B cell (primary cell): ENCODE data around the gene MCF2L. TPM values are rescaled to one million over a fixed set of nuclear protein-coding genes. Genes with fewer than 3 reads are reported as not detected.

Experiments used
- ATAC-seq: fragments of 200-7000 bp; cut with Tn5 transposase; one replicate; pipeline ENCODE4 v1.10.0; 2021; ENCODE audit warnings: low read depth, mild to moderate bottlenecking, moderate number of reproducible peaks, moderate library complexity
- CTCF ChIA-PET: fragments of 350-600 bp; sonication (Branson Sonifier 250); formaldehyde crosslinking; loops from one replicate; lab custom pipeline; 2021; ENCODE audit warnings: antibody characterized with exemption, inconsistent platforms; lab: Charles Lee
- POLR2A ChIA-PET: fragments of 350-600 bp; sonication (Branson Sonifier 250); formaldehyde crosslinking; loops from one replicate; lab custom pipeline; 2021; ENCODE audit warnings: antibody characterized with exemption; lab: Charles Lee
- DNase-seq: peaks from one replicate; pipeline ENCODE4 v3.0.0; 2013
- H2AFZ ChIP-seq: 2 replicates; pipeline ENCODE4 v1.6.1; 2012; ENCODE audit warnings: mild to moderate bottlenecking, low read depth, low read length; ENCODE audit not compliant: insufficient read depth, poor library complexity, severe bottlenecking
- H3K27ac ChIP-seq, 2 donors: 1 replicate in 1 of 2; 2 replicates in 1 of 2; pipeline ENCODE4 v1.5.1; 2012 to 2013; ENCODE audit warnings: low read length in 2 of 2, mild to moderate bottlenecking in 2 of 2, moderate library complexity in 1 of 2
- H3K27me3 ChIP-seq, 4 experiments: fragments of 200-600 bp in 1 of 4; sonication (generic) in 1 of 4; replicated peaks in 1 of 4; 1 replicate in 2 of 4; 2 replicates in 2 of 4; pipeline versions ENCODE4 v1.6.1 to v1.7.0; 2013 to 2016; ENCODE audit warnings: low read length in 3 of 4, mild to moderate bottlenecking in 2 of 4, mixed read lengths in 1 of 4, moderate library complexity in 1 of 4; ENCODE audit not compliant: insufficient read depth in 4 of 4, control insufficient read depth in 3 of 4; ENCODE audit errors: control extremely low read depth in 1 of 4
- H3K36me3 ChIP-seq, 2 experiments: replicated peaks in 1 of 2; 1 replicate in 1 of 2; 2 replicates in 1 of 2; pipeline versions ENCODE4 v1.6.1 to v1.7.1; 2013; ENCODE audit warnings: low read length in 1 of 2; ENCODE audit not compliant: insufficient read depth in 2 of 2, control insufficient read depth in 1 of 2; ENCODE audit errors: control extremely low read depth in 1 of 2, extremely low read depth in 1 of 2
- H3K4me1 ChIP-seq, 2 donors: fragments of 200-600 bp in 1 of 2; sonication (generic) in 1 of 2; 1 replicate in 1 of 2; 2 replicates in 1 of 2; pipeline versions ENCODE4 v1.5.1 to v1.6.1; 2013 to 2017; ENCODE audit warnings: low read length in 2 of 2; ENCODE audit not compliant: control insufficient read depth in 2 of 2, insufficient read depth in 2 of 2
- H3K4me2 ChIP-seq: replicated peaks from 2 replicates; pipeline ENCODE3; 2012; ENCODE audit warnings: mild to moderate bottlenecking, low read depth, low read length; ENCODE audit not compliant: poor library complexity, severe bottlenecking
- H3K4me3 ChIP-seq, 5 experiments: fragments of 200-600 bp in 1 of 5; sonication (generic) in 1 of 5; 1 replicate in 3 of 5; 2 replicates in 2 of 5; pipeline versions ENCODE4 v1.5.1 to v1.7.0; 2011 to 2016; ENCODE audit warnings: low read length in 4 of 5, mild to moderate bottlenecking in 4 of 5, low read depth in 2 of 5, control low read depth in 1 of 5, moderate library complexity in 1 of 5; ENCODE audit not compliant: insufficient read depth in 1 of 5; ENCODE audit errors: control extremely low read depth in 1 of 5, extremely low read depth in 1 of 5
- H3K79me2 ChIP-seq: fragments of 200-600 bp; sonication (generic); one replicate; pipeline ENCODE4 v1.6.0; 2016; ENCODE audit warnings: low read length; ENCODE audit not compliant: control insufficient read depth, insufficient read depth
- H3K9ac ChIP-seq: fragments of 200-600 bp; sonication (generic); 2 replicates; pipeline ENCODE4 v1.6.1; 2017; ENCODE audit warnings: mild to moderate bottlenecking, low read length, moderate library complexity
- H3K9me3 ChIP-seq, 3 donors: one replicate each; pipeline versions ENCODE4 v1.6.1 to v1.7.1; 2013; ENCODE audit warnings: low read length in 2 of 3; ENCODE audit not compliant: control insufficient read depth in 2 of 3, insufficient read depth in 1 of 3; ENCODE audit errors: control extremely low read depth in 1 of 3
- H4K20me1 ChIP-seq: 2 replicates; pipeline ENCODE4 v1.6.0; 2012; ENCODE audit warnings: mild to moderate bottlenecking, low read length; ENCODE audit not compliant: insufficient read depth, control insufficient read depth, poor library complexity, severe bottlenecking
- H3K27ac Mint-ChIP-seq: one replicate; pipeline ENCODE4 v1.8.0; 2021; ENCODE audit warnings: mixed read lengths
- H3K27me3 Mint-ChIP-seq: one replicate; pipeline ENCODE4 v1.8.0; 2021; ENCODE audit warnings: mixed read lengths
- H3K4me1 Mint-ChIP-seq: one replicate; pipeline ENCODE4 v1.8.0; 2021; ENCODE audit warnings: mixed read lengths
- H3K4me3 Mint-ChIP-seq: one replicate; pipeline ENCODE4 v1.8.0; 2021; ENCODE audit warnings: mixed read lengths
- H3K9me3 Mint-ChIP-seq: one replicate; pipeline ENCODE4 v1.8.0; 2022; ENCODE audit warnings: mixed read lengths; ENCODE audit not compliant: insufficient read depth
- CTCF ChIP-seq: fragments of 200-600 bp; IDR thresholded peaks from one replicate; pipeline ENCODE4 v1.8.0; 2022; ENCODE audit warnings: antibody characterized with exemption, mild to moderate bottlenecking
- EZH2 ChIP-seq: IDR thresholded peaks from 2 replicates; pipeline ENCODE4 v1.6.1; 2012; ENCODE audit warnings: borderline replicate concordance, low read depth, mild to moderate bottlenecking, moderate library complexity, low read length; ENCODE audit not compliant: insufficient read depth, poor library complexity, severe bottlenecking
- WGBS: methylation state at CpG from one replicate; pipeline ENCODE4 v1.1.5; 2013; ENCODE audit warnings: missing lambda C conversion rate; ENCODE audit not compliant: insufficient coverage; 5-methylcytosine and 5-hydroxymethylcytosine counted together
- intact Hi-C: fragments of 100-400 bp; cut with micrococcal nuclease; formaldehyde crosslinking; loops from one replicate; pipeline ENCODE4 v1.10.0; 2022
- polyA plus RNA-seq: library from polyadenylated mRNA; depleted of rRNA; stranded (reverse); fragments of >200 nt; gene quantifications from 2 replicates; pipeline ENCODE4 v1.2.3, GENCODE V29; 2012
- total RNA-seq, 2 donors: library from RNA; stranded (reverse); fragments of 120-200 nt in 1 of 2; gene quantifications; 1 replicate in 1 of 2; 2 replicates in 1 of 2; pipeline versions ENCODE4 v1.2.3 to v1.2.4, GENCODE V29; 2013 to 2022

Gene MCF2L
- total and polyA plus RNA-seq, 2 donors (not counting 1 experiment from before 2014, with no cell fraction given), result 3.7 to 8.2 TPM

DNA sequence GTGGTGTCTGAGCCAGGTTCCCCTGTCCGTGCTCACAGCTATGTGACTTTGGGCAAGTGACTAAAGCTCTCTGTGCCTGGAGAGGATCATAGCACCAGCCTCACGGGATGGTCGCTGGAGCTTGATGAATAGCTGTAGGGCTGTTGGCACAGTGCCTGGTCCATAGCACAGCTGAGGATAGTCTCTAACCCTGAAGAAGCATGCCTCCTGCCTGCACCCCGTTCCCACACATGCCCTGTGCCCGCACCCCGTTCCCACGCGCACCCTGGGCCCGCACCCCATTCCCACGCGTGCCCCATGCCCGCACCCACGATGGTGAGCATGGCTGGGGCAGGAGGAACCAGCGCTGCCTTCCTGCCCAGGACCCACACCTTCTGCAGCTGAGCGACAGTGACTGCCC is 72.9 kb downstream of the MCF2L start:
- H3K27ac ChIP-seq, result no peak overlapping the region
- no peaks in the 10 kb centered on the region for H3K36me3 ChIP-seq
- H3K4me1 ChIP-seq, result no peaks in the 10 kb centered on the region
- no peak for ATAC-seq
- Mint-ChIP-seq H3K27ac (no peak overlapping the region), H3K27me3 (no peaks in the 10 kb centered on the region), H3K9me3 (no peaks in the 10 kb centered on the region), H3K4me3 (no peak overlapping the region), H3K4me1 (no peaks in the 10 kb centered on the region)
- no peak overlapping the region for H3K9ac ChIP-seq
- no peaks in the 10 kb centered on the region for H3K27me3 ChIP-seq
- CTCF ChIA-PET, result no interaction called here
- TF ChIP-seq CTCF, result no peak
- no peak for TF ChIP-seq EZH2
- no peak overlapping the region for H3K4me3 ChIP-seq
- no peak overlapping the region for H2AFZ ChIP-seq
- POLR2A ChIA-PET, result no interaction called here
- H3K4me2 ChIP-seq, result no peak overlapping the region
- intact Hi-C loops, result no loop called here
- H3K79me2 ChIP-seq, result no peaks in the 10 kb centered on the region
- H4K20me1 ChIP-seq, result no peaks in the 10 kb centered on the region
- no peak for DNase-seq
- 90% methylated on average over 15 of the region's 15 CpGs for WGBS
- H3K9me3 ChIP-seq, result no peaks in the 10 kb centered on the region

GRCh38 chr13:113042456-113042855 is 73.4 kb downstream of the MCF2L start:
- intact Hi-C loops, result no loop called here
- Histone ChIP-seq H3K9ac (no peak overlapping the region), H3K27me3 (no peaks in the 10 kb centered on the region), H3K4me3 (no peak overlapping the region), H4K20me1 (no peaks in the 10 kb centered on the region), H3K36me3 (no peaks in the 10 kb centered on the region), H3K9me3 (no peaks in the 10 kb centered on the region), H2AFZ (no peak overlapping the region), H3K4me2 (no peak overlapping the region), H3K79me2 (no peaks in the 10 kb centered on the region), H3K4me1 (no peaks in the 10 kb centered on the region), H3K27ac (no peak overlapping the region)
- no peaks in the 10 kb centered on the region for H3K4me1 Mint-ChIP-seq
- POLR2A ChIA-PET, result no interaction called here
- H3K9me3 Mint-ChIP-seq, result no peaks in the 10 kb centered on the region
- no peak overlapping the region for H3K27ac Mint-ChIP-seq
- 93% methylated on average over 18 of the region's 20 CpGs for WGBS
- no peaks in the 10 kb centered on the region for H3K27me3 Mint-ChIP-seq
- no peak for TF ChIP-seq EZH2
- no peak for TF ChIP-seq CTCF
- H3K4me3 Mint-ChIP-seq, result no peak overlapping the region
- ATAC-seq, result no peak
- DNase-seq, result no peak
- CTCF ChIA-PET, result no interaction called here
